Endothelial cell of umbilical vein (primary cell): ENCODE measurements around the gene DNAH6. TPM values are rescaled to one million over a fixed set of nuclear protein-coding genes. Genes with fewer than 3 reads are reported as not detected.

Experiments
- Bru-seq: library from RNA; stranded (reverse); fragments of 400-500 nt; gene quantifications from one replicate; lab custom pipeline; 2021; lab: Mats Ljungman, UMichigan
- BruChase-seq, 2 experiments: library from RNA; stranded (reverse); fragments of 400-500 nt; gene quantifications; one replicate each; lab custom pipeline; 2021; lab: Mats Ljungman, UMichigan
- BruUV-seq: library from RNA; stranded (reverse); fragments of 400-500 nt; replicated peaks from 2 replicates; lab custom pipeline; 2021; lab: Mats Ljungman, UMichigan
- CTCF ChIA-PET: fragments of 300-600, 350-600 bp; sonication (Branson Sonifier 250); formaldehyde crosslinking; loops from one replicate; lab custom pipeline; 2021; ENCODE audit warnings: antibody characterized with exemption, inconsistent platforms; lab: Charles Lee
- POLR2A ChIA-PET: fragments of 300-600, 350-600 bp; sonication (Branson Sonifier 250); formaldehyde crosslinking; loops from one replicate; lab custom pipeline; 2021; ENCODE audit warnings: antibody characterized with exemption, inconsistent platforms; lab: Charles Lee
- DNase-seq: peaks from one replicate; pipeline ENCODE4 v3.0.0-alpha.2; 2011; ENCODE audit warnings: low read depth, low spot score
- FAIRE-seq: peaks from 2 replicates; lab custom pipeline; 2011; peaks lifted over from hg19 to GRCh38; lab: Jason Lieb, UNC
- H2AFZ ChIP-seq: 2 replicates; pipeline ENCODE4 v1.6.0; 2012; ENCODE audit warnings: low read depth, low read length, control low read depth, inconsistent platforms
- H3K27ac ChIP-seq: 2 replicates; pipeline ENCODE4 v1.5.1; 2011; ENCODE audit warnings: low read depth, mild to moderate bottlenecking, control low read depth, low read length, moderate library complexity; ENCODE audit not compliant: insufficient read depth
- H3K27me3 ChIP-seq, 2 experiments: 2 replicates each; pipeline versions ENCODE4 v1.6.0 to v1.6.1; 2011; ENCODE audit warnings: low read length in 2 of 2, mixed read lengths in 1 of 2; ENCODE audit not compliant: control insufficient read depth in 2 of 2, insufficient read depth in 2 of 2
- H3K36me3 ChIP-seq, 2 experiments: 2 replicates in 1 of 2; 3 replicates in 1 of 2; pipeline ENCODE4 v1.5.1; 2011; ENCODE audit warnings: low read length in 2 of 2, mild to moderate bottlenecking in 1 of 2, moderate library complexity in 1 of 2; ENCODE audit not compliant: control insufficient read depth in 2 of 2, insufficient read depth in 2 of 2; ENCODE audit errors: extremely low read depth in 1 of 2
- H3K4me1 ChIP-seq: 3 replicates; pipeline ENCODE4 v1.5.1; 2011; ENCODE audit warnings: mild to moderate bottlenecking, low read length; ENCODE audit not compliant: control insufficient read depth, insufficient read depth; ENCODE audit errors: extremely low read depth
- H3K4me2 ChIP-seq: 2 replicates; pipeline ENCODE4 v1.6.1; 2011; ENCODE audit warnings: low read length, control low read depth, mixed read lengths; ENCODE audit not compliant: insufficient read depth
- H3K4me3 ChIP-seq, 3 experiments: fragments of 200-600 bp in 1 of 3; sonication (generic), shearing (Covaris generic) in 1 of 3; replicated peaks in 1 of 3; 2 replicates each; pipeline ENCODE4 v1.5.1; 2011 to 2016; ENCODE audit warnings: control low read depth in 3 of 3, low read length in 3 of 3, mild to moderate bottlenecking in 2 of 3, inconsistent platforms in 1 of 3, low read depth in 1 of 3, moderate library complexity in 1 of 3; ENCODE audit not compliant: insufficient read depth in 1 of 3
- H3K79me2 ChIP-seq: 2 replicates; pipeline ENCODE4 v1.6.0; 2012; ENCODE audit warnings: low read length, inconsistent platforms; ENCODE audit not compliant: control insufficient read depth, insufficient read depth
- H3K9ac ChIP-seq: replicated peaks from 2 replicates; pipeline ENCODE3; 2011; ENCODE audit warnings: low read length, control low read depth; ENCODE audit not compliant: insufficient read depth; ENCODE audit errors: extremely low read depth
- H3K9me1 ChIP-seq: replicated peaks from 3 replicates; pipeline ENCODE4 v1.6.0; 2011; ENCODE audit warnings: mild to moderate bottlenecking, low read length; ENCODE audit not compliant: control insufficient read depth, insufficient read depth; ENCODE audit errors: extremely low read depth
- H3K9me3 ChIP-seq: replicated peaks from 2 replicates; pipeline ENCODE4 v1.5.1; 2012; ENCODE audit warnings: low read length, inconsistent platforms; ENCODE audit not compliant: control insufficient read depth, insufficient read depth
- H4K20me1 ChIP-seq: replicated peaks from 2 replicates; pipeline ENCODE3; 2011; ENCODE audit warnings: mild to moderate bottlenecking, low read length; ENCODE audit not compliant: control insufficient read depth, insufficient read depth; ENCODE audit errors: extremely low read depth
- CTCF ChIP-seq, 2 donors: IDR thresholded peaks; 1 replicate in 1 of 2; 2 replicates in 1 of 2; pipeline ENCODE4 v1.5.1; 2011; ENCODE audit warnings: low read length in 2 of 2, mild to moderate bottlenecking in 2 of 2, moderate library complexity in 2 of 2, control low read depth in 1 of 2, inconsistent platforms in 1 of 2, low read depth in 1 of 2; ENCODE audit not compliant: insufficient read depth in 1 of 2; ENCODE audit errors: extremely low read depth in 1 of 2
- EZH2 ChIP-seq: IDR thresholded peaks from 2 replicates; pipeline ENCODE4 v1.6.1; 2012; ENCODE audit warnings: borderline replicate concordance, low read depth, mild to moderate bottlenecking, moderate library complexity, low read length, inconsistent platforms; ENCODE audit not compliant: severe bottlenecking
- FOS ChIP-seq: IDR thresholded peaks from 2 replicates; pipeline ENCODE4 v1.6.1; 2011; ENCODE audit warnings: mild to moderate bottlenecking, low read length, moderate library complexity, borderline replicate concordance; ENCODE audit not compliant: insufficient read depth
- GATA2 ChIP-seq: IDR thresholded peaks from 2 replicates; pipeline ENCODE4 v1.7.0; 2011; ENCODE audit warnings: low read depth, mild to moderate bottlenecking, moderate library complexity, mixed read lengths, low read length; ENCODE audit not compliant: insufficient read length, insufficient read depth
- JUN ChIP-seq: IDR thresholded peaks from 2 replicates; pipeline ENCODE4 v1.6.1; 2011; ENCODE audit warnings: borderline replicate concordance, low read depth; ENCODE audit not compliant: insufficient read length, insufficient read depth
- MAX ChIP-seq: IDR thresholded peaks from 2 replicates; pipeline ENCODE4 v1.6.1; 2011; ENCODE audit not compliant: insufficient read depth, insufficient read length
- MYC ChIP-seq: IDR thresholded peaks from one replicate; pipeline ENCODE4 v1.6.1; 2011; ENCODE audit warnings: mild to moderate bottlenecking, low read depth, low read length
- POLR2A ChIP-seq: IDR thresholded peaks from 2 replicates; pipeline ENCODE4 v1.6.1; 2012; ENCODE audit warnings: low read depth, mild to moderate bottlenecking, control low read depth, low read length
- POLR2AphosphoS5 ChIP-seq: IDR thresholded peaks from 2 replicates; pipeline ENCODE4 v1.6.1; 2012; ENCODE audit warnings: low read depth, mild to moderate bottlenecking, control low read depth, low read length, moderate library complexity; ENCODE audit not compliant: insufficient read depth
- dilution Hi-C: fragments of 300-500 bp; cut with MboI; formaldehyde crosslinking; loops from one replicate; pipeline ENCODE4 v1.15.0; 2019; ENCODE audit warnings: low sequenced_read_pairs; ENCODE audit not compliant: extremely low pct_ligation_motif_present
- intact Hi-C: fragments of 100-400 bp; cut with micrococcal nuclease; formaldehyde crosslinking; loops from one replicate; pipeline ENCODE4 v1.10.0; 2022
- long read RNA-seq: library from polyadenylated mRNA; stranded (forward); transcript quantifications from one replicate; pipeline ENCODE4 v2.0.0, GENCODE V29; 2021
- polyA minus RNA-seq, 3 experiments: library from RNA; depleted of rRNA, polyadenylated mRNA; stranded (reverse); fragments of >200 nt; gene quantifications; 1 replicate in 1 of 3; 2 replicates in 2 of 3; pipeline ENCODE4 v1.2.3, GENCODE V29; 2011
- polyA plus RNA-seq, 4 experiments: library from polyadenylated mRNA; depleted of rRNA in 3 of 4; stranded (reverse) in 3 of 4; unstranded in 1 of 4; fragments of >200 nt; gene quantifications; 2 replicates each; pipeline versions ENCODE4 v1.2.1 to v1.2.3, GENCODE V29; 2011 to 2012; ENCODE audit warnings: missing spikeins in 1 of 4
- total RNA-seq: library from RNA; stranded (reverse); gene quantifications from 2 replicates; pipeline ENCODE4 v1.2.3, GENCODE V29; 2021

DNAH6 gene
- total RNA-seq, result 0.24 and 0.25 TPM in 2 replicates
- polyA plus RNA-seq, result 0.03 TPM in 1 of 2 replicates, not detected in the other
- polyA plus RNA-seq (2011; cell fraction: cytosol; rRNA removed), result not detected in 2 replicates
- 0.11 and 0.13 TPM in 2 replicates for polyA plus RNA-seq (2011; cell fraction: nucleus; rRNA removed)
- 0.13 TPM in 1 of 2 replicates, not detected in the other for polyA plus RNA-seq (2012)
- polyA minus RNA-seq, result not detected in 2 replicates
- polyA minus RNA-seq (2011; cell fraction: cytosol; rRNA and poly(A)+ RNA removed), result not detected
- 0.10 and 0.63 TPM in 2 replicates for polyA minus RNA-seq (2011; cell fraction: nucleus; rRNA and poly(A)+ RNA removed)
- Bru-seq, nascent RNA, result percentile 13 among the genes with signal in this experiment
- percentile 7 among the genes with signal in this experiment for BruChase-seq, experiment 1, labeled RNA remaining after a 6-hour chase
- BruChase-seq, experiment 2, labeled RNA remaining after a 2-hour chase, result percentile 6 among the genes with signal in this experiment
- long read RNA-seq, result 0 reads

- intact Hi-C loops (loop anchor here (1.0 kb wide), 2 partner anchors 22 to 57 kb away; partner anchors contain the start of gene SUCLG1), dilution Hi-C loops (no loop called here)
- Histone ChIP-seq H3K4me1 (peaks cover 7% of the 10 kb centered on the region), H3K4me3 (peak within 1 kb of the TSS; percentile 13 to 53 (median 41)), H3K9me1 (no peaks in the 10 kb centered on the region), H3K36me3 (no peaks in the 10 kb centered on the region), H3K9me3 (no peaks in the 10 kb centered on the region), H3K27ac (no peak within 1 kb of the TSS), H3K79me2 (no peaks in the 10 kb centered on the region), H4K20me1 (no peaks in the 10 kb centered on the region), H3K27me3 (peaks cover 12 to 20% of the 10 kb centered on the region in 2 experiments), H3K4me2 (peak within 1 kb of the TSS; percentile 78), H3K9ac (peak within 1 kb of the TSS; percentile 20), H2AFZ (peak within 1 kb of the TSS; percentile 80)
- ChIA-PET POLR2A (no interaction called here), CTCF (interaction anchor here (1.3 to 2.1 kb wide), 3 partner anchors 19 to 53 kb away, joined by 3 to 4 read pairs (median 4); no protein-coding TSS in a partner anchor)
- no peak for TF ChIP-seq POLR2A
- peak; percentile 21 for TF ChIP-seq MAX
- TF ChIP-seq POLR2AphosphoS5, result no peak
- peak; percentile 29 for TF ChIP-seq EZH2
- BruUV-seq, result TSS peak; percentile 63
- FAIRE-seq (peak; percentile 99), DNase-seq (peak; percentile 92)
These were observed at the start of gene DNAH6 for GRCh38 chr2:84516234-84516986. TSS of gene DNAH6 (plus strand) at chr2:84516498. CDS start at chr2:84517827, 1,329 bp downstream.

DNA sequence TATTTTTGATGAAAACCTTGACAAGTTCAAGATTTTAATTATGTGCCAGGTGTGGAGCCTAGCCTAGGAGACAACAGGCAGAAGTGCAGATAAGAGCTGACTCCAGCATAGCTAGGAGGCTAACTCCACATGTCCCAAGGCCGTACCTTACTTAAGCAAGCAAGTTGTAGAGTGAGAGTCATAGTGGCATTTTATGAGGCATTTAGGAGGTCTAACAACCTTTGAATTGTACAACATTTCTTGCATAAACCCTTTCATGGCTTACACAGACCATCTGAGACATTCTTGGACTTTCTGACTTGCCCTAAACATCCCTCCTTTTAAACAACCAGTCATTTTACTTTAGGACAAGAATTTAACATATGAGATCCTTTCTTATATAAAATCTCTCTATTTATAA, 48.9 kb upstream of the DNAH6 start:
- Histone ChIP-seq H3K27me3 (no peaks in the 10 kb centered on the region), H3K4me3 (no peak overlapping the region), H4K20me1 (no peaks in the 10 kb centered on the region), H3K27ac (no peak overlapping the region), H3K9me1 (no peaks in the 10 kb centered on the region), H3K79me2 (no peaks in the 10 kb centered on the region), H2AFZ (no peak overlapping the region), H3K36me3 (no peaks in the 10 kb centered on the region), H3K9me3 (no peaks in the 10 kb centered on the region), H3K9ac (no peak overlapping the region), H3K4me2 (no peak overlapping the region), H3K4me1 (no peaks in the 10 kb centered on the region)
- no peak for TF ChIP-seq GATA2
- no peak for TF ChIP-seq POLR2AphosphoS5
- no peak for TF ChIP-seq FOS
- TF ChIP-seq MAX, result no peak
- no peak for TF ChIP-seq CTCF (IDR thresholded peaks at IDR 0.05; ENCODE audit: extremely low read depth in 1 of 2, insufficient read depth in 1 of 2, low read depth in 1 of 2, low read length in 2 of 2)
- no peak for TF ChIP-seq POLR2A
- no peak for TF ChIP-seq JUN
- no peak for TF ChIP-seq EZH2
- TF ChIP-seq MYC, result no peak
- BruUV-seq, result no TSS peak
- no peak for DNase-seq
- ChIA-PET POLR2A (no interaction called here), CTCF (no interaction called here)
- no peak for FAIRE-seq
- dilution Hi-C loops (no loop called here), intact Hi-C loops (no loop called here)
